Type B pancreatic cell (in vitro differentiated cells): ENCODE measurements around the gene BRWD1. TPM values are rescaled to one million over a fixed set of nuclear protein-coding genes. Genes with fewer than 3 reads are reported as not detected.
A peak's percentile ranks its signal among the peaks of the same experiment; 100 is the strongest.

Experiments used
- DNase-seq: peaks from one replicate; pipeline ENCODE4 v3.0.0; 2021; ENCODE audit warnings: mixed read lengths; ENCODE audit not compliant: unreplicated experiment; ENCODE audit errors: extremely low spot score
- H3K27ac Mint-ChIP-seq: 2 replicates; pipeline ENCODE4 v1.8.0; 2021; ENCODE audit warnings: mild to moderate bottlenecking, mixed read lengths
- H3K27me3 Mint-ChIP-seq: 2 replicates; pipeline ENCODE4 v1.8.0; 2021; ENCODE audit warnings: mixed read lengths
- H3K36me3 Mint-ChIP-seq: 2 replicates; pipeline ENCODE4 v1.8.0; 2021; ENCODE audit warnings: mixed read lengths
- H3K4me1 Mint-ChIP-seq: one replicate; pipeline ENCODE4 v1.8.0; 2021; ENCODE audit warnings: mixed read lengths; ENCODE audit not compliant: unreplicated experiment
- H3K4me3 Mint-ChIP-seq: 2 replicates; pipeline ENCODE4 v1.8.0; 2021; ENCODE audit warnings: mild to moderate bottlenecking, mixed read lengths
- H3K9me3 Mint-ChIP-seq: 2 replicates; pipeline ENCODE4 v1.8.0; 2021; ENCODE audit warnings: mixed read lengths
- CTCF ChIP-seq: fragments of 200-600 bp; sonication (generic); conservative IDR thresholded peaks from 2 replicates; pipeline ENCODE4 v1.5.0; 2021; ENCODE audit warnings: antibody characterized with exemption, mild to moderate bottlenecking
- total RNA-seq: library from RNA; stranded (reverse); gene quantifications from 2 replicates; pipeline ENCODE4 v1.2.1, GENCODE V29; 2021; ENCODE audit warnings: low replicate concordance

The BRWD1 gene
- total RNA-seq, 1 donor from 2014 or later, result 48.0 TPM

DNA sequence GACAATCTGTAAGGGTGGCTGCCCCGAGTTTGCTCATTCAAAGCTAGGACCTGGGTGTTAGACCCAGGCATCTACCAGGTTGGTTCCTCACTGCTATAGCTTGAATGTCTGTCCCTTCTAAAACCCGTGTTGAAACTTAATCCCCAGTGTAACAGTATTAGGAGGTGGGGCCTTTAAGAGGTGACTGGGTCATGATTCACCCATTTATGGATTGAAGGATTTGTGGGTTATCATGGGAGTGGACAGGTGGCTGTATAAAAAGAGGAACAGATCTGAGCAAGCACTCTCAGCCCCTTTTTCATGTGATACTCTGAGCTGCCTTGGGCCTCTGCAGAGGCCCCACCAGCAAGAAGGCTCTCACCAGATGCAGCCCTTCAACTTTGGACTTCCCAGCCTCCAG, 159.6 kb downstream of the BRWD1 start:
- H3K27me3 Mint-ChIP-seq, result no peaks in the 10 kb centered on the region
- H3K4me3 Mint-ChIP-seq, result no peak overlapping the region
- no peaks in the 10 kb centered on the region for H3K9me3 Mint-ChIP-seq
- no peak for DNase-seq
- H3K27ac Mint-ChIP-seq, result no peak overlapping the region
- no peak for TF ChIP-seq CTCF
- no peaks in the 10 kb centered on the region for H3K36me3 Mint-ChIP-seq
- no peaks in the 10 kb centered on the region for H3K4me1 Mint-ChIP-seq

DNA sequence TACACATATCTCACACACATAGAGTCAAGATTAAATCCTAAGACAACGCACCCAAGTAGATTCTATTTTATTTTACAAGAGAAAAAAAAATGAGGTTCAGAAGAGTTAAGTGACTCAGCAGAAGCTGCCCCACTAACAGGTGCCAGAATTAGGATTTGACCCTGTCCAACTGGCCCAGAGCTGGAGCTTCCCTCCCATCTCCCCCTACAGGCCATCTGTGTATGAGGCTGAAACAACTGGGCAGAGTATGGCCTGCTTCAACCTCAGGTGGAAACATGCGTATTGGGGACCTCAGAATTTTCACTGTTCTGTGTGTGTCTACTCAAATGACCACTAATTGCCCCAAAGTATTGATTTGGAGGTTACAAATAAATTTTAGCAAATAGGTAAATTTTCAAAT, 160.1 kb downstream of the BRWD1 start:
- TF ChIP-seq CTCF, result peak; percentile 67
- Mint-ChIP-seq H3K4me3 (no peak overlapping the region), H3K9me3 (no peaks in the 10 kb centered on the region), H3K36me3 (no peaks in the 10 kb centered on the region), H3K27me3 (no peaks in the 10 kb centered on the region), H3K27ac (no peak overlapping the region), H3K4me1 (no peaks in the 10 kb centered on the region)
- DNase-seq, result no peak

DNA sequence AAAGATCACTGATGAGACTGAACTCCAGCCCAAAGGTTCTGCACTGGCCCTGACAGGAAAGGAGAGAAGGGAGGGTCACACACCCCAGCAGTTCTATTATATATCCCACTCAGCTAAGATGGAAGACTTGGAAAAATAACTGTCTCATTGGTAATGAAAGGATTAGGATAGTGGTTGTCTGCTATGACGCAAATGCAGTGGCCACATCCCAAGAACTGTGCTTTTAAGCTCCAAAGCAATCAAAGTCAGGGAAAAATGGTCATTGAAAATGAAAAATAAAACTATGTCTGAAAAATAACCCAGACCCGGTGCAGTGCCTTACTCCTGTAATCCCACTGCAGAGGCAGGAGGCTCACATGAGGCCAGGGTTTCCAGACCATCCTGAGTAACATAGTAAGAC, 161.2 kb downstream of the BRWD1 start:
- DNase-seq, result no peak
- Mint-ChIP-seq H3K4me1 (no peaks in the 10 kb centered on the region), H3K9me3 (no peaks in the 10 kb centered on the region), H3K27me3 (no peaks in the 10 kb centered on the region), H3K27ac (no peak overlapping the region), H3K36me3 (no peaks in the 10 kb centered on the region), H3K4me3 (no peak overlapping the region)
- no peak for TF ChIP-seq CTCF

GRCh38 chr21:39150877-39151276, 162.6 kb downstream of the BRWD1 start:
- H3K4me1 Mint-ChIP-seq, result no peaks in the 10 kb centered on the region
- no peak for TF ChIP-seq CTCF
- H3K27ac Mint-ChIP-seq, result no peak overlapping the region
- H3K36me3 Mint-ChIP-seq, result no peaks in the 10 kb centered on the region
- H3K9me3 Mint-ChIP-seq, result no peaks in the 10 kb centered on the region
- DNase-seq, result no peak
- no peak overlapping the region for H3K4me3 Mint-ChIP-seq
- no peaks in the 10 kb centered on the region for H3K27me3 Mint-ChIP-seq

GRCh38 chr21:39150316-39150715, 163.1 kb downstream of the BRWD1 start:
- Mint-ChIP-seq H3K4me1 (no peaks in the 10 kb centered on the region), H3K27me3 (no peaks in the 10 kb centered on the region), H3K4me3 (no peak overlapping the region), H3K27ac (no peak overlapping the region), H3K9me3 (peaks cover 3% of the 10 kb centered on the region), H3K36me3 (no peaks in the 10 kb centered on the region)
- no peak for DNase-seq
- no peak for TF ChIP-seq CTCF

GRCh38 chr21:39149882-39150281, 163.6 kb downstream of the BRWD1 start:
- DNase-seq, result no peak
- Mint-ChIP-seq H3K4me3 (no peak overlapping the region), H3K9me3 (peaks cover 8% of the 10 kb centered on the region), H3K4me1 (no peaks in the 10 kb centered on the region), H3K27ac (no peak overlapping the region), H3K36me3 (no peaks in the 10 kb centered on the region), H3K27me3 (no peaks in the 10 kb centered on the region)
- TF ChIP-seq CTCF, result no peak
